Measurements from ENCODE around the gene ADAMTS9. TPM values are rescaled to one million over a fixed set of nuclear protein-coding genes. Genes with fewer than 3 reads are reported as not detected.
A peak's percentile ranks its signal among the peaks of the same experiment; 100 is the strongest.

The ADAMTS9 gene
- total and polyA plus RNA-seq, 9 of the 15 experiments (the other 6 are each of a cell fraction or from before 2014, with no cell fraction given) = 0.05 to 0.32 (median 0.13) TPM; not detected in 2

DNA sequence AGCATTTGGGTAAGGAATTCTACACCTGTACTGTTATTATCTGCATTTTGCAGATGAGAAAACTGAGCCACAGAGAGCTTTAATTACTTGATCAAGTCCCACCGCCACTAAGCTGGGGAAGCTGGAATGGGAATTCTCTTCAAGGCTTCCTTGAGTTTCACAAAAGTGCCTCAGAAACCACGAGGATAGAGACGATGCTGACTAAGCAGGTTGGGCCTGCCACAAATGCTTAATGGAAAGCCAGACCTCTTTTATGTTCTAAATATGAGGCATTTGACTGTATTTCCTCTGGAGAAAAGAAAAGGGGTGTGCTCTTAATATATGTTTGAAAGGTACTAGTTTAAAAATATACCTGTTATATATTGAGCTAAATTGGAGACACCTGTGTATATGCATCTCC, 34.7 kb downstream of the ADAMTS9 start:
- no TSS peak for BruUV-seq (replicated peaks)
- H3K4me1 ChIP-seq (replicated peaks in 1 of 2; ENCODE audit: control insufficient read depth in 2 of 2, insufficient read depth in 2 of 2, low read length in 2 of 2) = no peaks in the 10 kb centered on the region
- no peaks in the 10 kb centered on the region for H3K9me1 ChIP-seq (ENCODE audit: control insufficient read depth, insufficient read depth, low read length)
- no peak overlapping the region for H3K4me3 ChIP-seq
- in situ Hi-C loops (cut with MboI) = no loop called here
- FAIRE-seq (no peak), DNase-seq (ENCODE audit: extremely low read depth in 1 of 4, low spot score in 3 of 4) (no peak), ATAC-seq (no peak)
- ChIA-PET POLR2A (interaction anchor here (1.0 kb wide), 1 partner anchor 15 kb away, joined by 3 read pairs; no protein-coding TSS in a partner anchor), CTCF (ENCODE audit: low intra/inter-chr PET ratio) (no interaction called here)
- no peak overlapping the region for H3K27ac ChIP-seq (ENCODE audit: extremely low read depth, low read depth, low read length)
- 0% methylated on average over 3 of the region's 3 CpGs for WGBS (ENCODE audit: insufficient coverage, low coverage, missing lambda C conversion rate)
- no peaks in the 10 kb centered on the region for H3K79me2 ChIP-seq (ENCODE audit: control insufficient read depth, insufficient read depth, low read length)
- no peaks in the 10 kb centered on the region for H4K20me1 ChIP-seq (replicated peaks; ENCODE audit: control insufficient read depth, insufficient read depth, low read length)
- no peaks in the 10 kb centered on the region for H3K36me3 ChIP-seq (ENCODE audit: control insufficient read depth, insufficient read depth, low read length)
- H3K9ac ChIP-seq (ENCODE audit: insufficient read depth in 1 of 2, low read depth in 2 of 2, low read length in 2 of 2) = no peak overlapping the region
- intact Hi-C loops (cut with micrococcal nuclease) = no loop called here
- H3K9me3 ChIP-seq (replicated peaks; ENCODE audit: control insufficient read depth, insufficient read depth, low read depth, low read length) = no peaks in the 10 kb centered on the region
- TF ChIP-seq, protein P1, sequence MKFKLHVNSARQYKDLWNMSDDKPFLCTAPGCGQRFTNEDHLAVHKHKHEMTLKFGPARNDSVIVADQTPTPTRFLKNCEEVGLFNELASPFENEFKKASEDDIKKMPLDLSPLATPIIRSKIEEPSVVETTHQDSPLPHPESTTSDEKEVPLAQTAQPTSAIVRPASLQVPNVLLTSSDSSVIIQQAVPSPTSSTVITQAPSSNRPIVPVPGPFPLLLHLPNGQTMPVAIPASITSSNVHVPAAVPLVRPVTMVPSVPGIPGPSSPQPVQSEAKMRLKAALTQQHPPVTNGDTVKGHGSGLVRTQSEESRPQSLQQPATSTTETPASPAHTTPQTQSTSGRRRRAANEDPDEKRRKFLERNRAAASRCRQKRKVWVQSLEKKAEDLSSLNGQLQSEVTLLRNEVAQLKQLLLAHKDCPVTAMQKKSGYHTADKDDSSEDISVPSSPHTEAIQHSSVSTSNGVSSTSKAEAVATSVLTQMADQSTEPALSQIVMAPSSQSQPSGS (CRISPR knock-in tag; IDR thresholded peaks at IDR 0.05) = no peak
- TF ChIP-seq ZNF354B (CRISPR knock-in tag; IDR thresholded peaks at IDR 0.05) (no peak), SLC30A9 (CRISPR knock-in tag; IDR thresholded peaks at IDR 0.05) (no peak), POLR2B (IDR thresholded peaks at IDR 0.05; ENCODE audit: low read depth, partially characterized antibody) (no peak), PURB (CRISPR knock-in tag; IDR thresholded peaks at IDR 0.05; ENCODE audit: low read depth) (no peak), ZBTB8A (IDR thresholded peaks at IDR 0.05; ENCODE audit: partially characterized antibody) (no peak)
- TF ChIP-seq, protein P2, sequence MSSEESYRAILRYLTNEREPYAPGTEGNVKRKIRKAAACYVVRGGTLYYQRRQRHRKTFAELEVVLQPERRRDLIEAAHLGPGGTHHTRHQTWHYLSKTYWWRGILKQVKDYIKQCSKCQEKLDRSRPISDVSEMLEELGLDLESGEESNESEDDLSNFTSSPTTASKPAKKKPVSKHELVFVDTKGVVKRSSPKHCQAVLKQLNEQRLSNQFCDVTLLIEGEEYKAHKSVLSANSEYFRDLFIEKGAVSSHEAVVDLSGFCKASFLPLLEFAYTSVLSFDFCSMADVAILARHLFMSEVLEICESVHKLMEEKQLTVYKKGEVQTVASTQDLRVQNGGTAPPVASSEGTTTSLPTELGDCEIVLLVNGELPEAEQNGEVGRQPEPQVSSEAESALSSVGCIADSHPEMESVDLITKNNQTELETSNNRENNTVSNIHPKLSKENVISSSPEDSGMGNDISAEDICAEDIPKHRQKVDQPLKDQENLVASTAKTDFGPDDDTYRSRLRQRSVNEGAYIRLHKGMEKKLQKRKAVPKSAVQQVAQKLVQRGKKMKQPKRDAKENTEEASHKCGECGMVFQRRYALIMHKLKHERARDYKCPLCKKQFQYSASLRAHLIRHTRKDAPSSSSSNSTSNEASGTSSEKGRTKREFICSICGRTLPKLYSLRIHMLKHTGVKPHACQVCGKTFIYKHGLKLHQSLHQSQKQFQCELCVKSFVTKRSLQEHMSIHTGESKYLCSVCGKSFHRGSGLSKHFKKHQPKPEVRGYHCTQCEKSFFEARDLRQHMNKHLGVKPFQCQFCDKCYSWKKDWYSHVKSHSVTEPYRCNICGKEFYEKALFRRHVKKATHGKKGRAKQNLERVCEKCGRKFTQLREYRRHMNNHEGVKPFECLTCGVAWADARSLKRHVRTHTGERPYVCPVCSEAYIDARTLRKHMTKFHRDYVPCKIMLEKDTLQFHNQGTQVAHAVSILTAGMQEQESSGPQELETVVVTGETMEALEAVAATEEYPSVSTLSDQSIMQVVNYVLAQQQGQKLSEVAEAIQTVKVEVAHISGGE (CRISPR knock-in tag; IDR thresholded peaks at IDR 0.05) = peak in 1 of 3 experiments; percentile 50; a peak in 2 of 6 replicates
- TF ChIP-seq, protein P3, sequence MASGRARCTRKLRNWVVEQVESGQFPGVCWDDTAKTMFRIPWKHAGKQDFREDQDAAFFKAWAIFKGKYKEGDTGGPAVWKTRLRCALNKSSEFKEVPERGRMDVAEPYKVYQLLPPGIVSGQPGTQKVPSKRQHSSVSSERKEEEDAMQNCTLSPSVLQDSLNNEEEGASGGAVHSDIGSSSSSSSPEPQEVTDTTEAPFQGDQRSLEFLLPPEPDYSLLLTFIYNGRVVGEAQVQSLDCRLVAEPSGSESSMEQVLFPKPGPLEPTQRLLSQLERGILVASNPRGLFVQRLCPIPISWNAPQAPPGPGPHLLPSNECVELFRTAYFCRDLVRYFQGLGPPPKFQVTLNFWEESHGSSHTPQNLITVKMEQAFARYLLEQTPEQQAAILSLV (tag; IDR thresholded peaks at IDR 0.05) = no peak
- no peaks in the 10 kb centered on the region; a peak in 1 of 5 replicates for H3K27me3 ChIP-seq (ENCODE audit: control insufficient read depth in 2 of 2, insufficient read depth in 2 of 2, low read length in 2 of 2)
- no peak overlapping the region for H3K4me2 ChIP-seq (ENCODE audit: insufficient read depth, low read length)
- H2AFZ ChIP-seq (ENCODE audit: low read depth, low read length) = no peak overlapping the region

Measured in K562 (cell line).